HEK293 (cell line): ENCODE data around the gene GHRHR.

Source experiments
- CTCF ChIA-PET: fragments of 350-600 bp; formaldehyde crosslinking; extraction: SDS; loops from one replicate; lab custom pipeline; 2021; ENCODE audit warnings: antibody characterized with exemption; lab: Yijun Ruan, JAX
- POLR2A ChIA-PET: fragments of 300-600 bp; formaldehyde crosslinking; extraction: SDS; loops from one replicate; lab custom pipeline; 2020; ENCODE audit warnings: antibody characterized with exemption, inconsistent platforms; lab: Yijun Ruan, JAX
- H3K27ac ChIP-seq: fragments of 200-500 bp; sonication (Bioruptor generic); 2 replicates; pipeline ENCODE4 v1.5.1; 2014; ENCODE audit warnings: low read depth, low read length, control low read depth, inconsistent platforms; ENCODE audit errors: extremely low read depth
- H3K36me3 ChIP-seq, 2 experiments: fragments of 200-500 bp in 1 of 2; sonication (Bioruptor generic) in 1 of 2; 1 replicate in 1 of 2; 2 replicates in 1 of 2; pipeline ENCODE4 v1.5.1; 2014 to 2017; ENCODE audit warnings: inconsistent platforms in 2 of 2, low read length in 2 of 2; ENCODE audit not compliant: control insufficient read depth in 2 of 2, insufficient read depth in 1 of 2
- H3K4me1 ChIP-seq: fragments of 200-500 bp; sonication (Bioruptor generic); 2 replicates; pipeline ENCODE4 v1.5.1; 2014; ENCODE audit warnings: mild to moderate bottlenecking, low read length, inconsistent platforms; ENCODE audit not compliant: control insufficient read depth, insufficient read depth
- H3K4me3 ChIP-seq: 2 replicates; pipeline ENCODE4 v1.5.1; 2011; ENCODE audit warnings: low read depth, mild to moderate bottlenecking, control low read depth, low read length, moderate library complexity
- H3K9me3 ChIP-seq: fragments of 200-500 bp; sonication (Bioruptor generic); 2 replicates; pipeline ENCODE4 v1.5.1; 2014; ENCODE audit warnings: low read depth, low read length, inconsistent platforms; ENCODE audit not compliant: control insufficient read depth, insufficient read depth
- EGR2 ChIP-seq: fragments of 450-650 bp; formaldehyde crosslinking; IDR thresholded peaks from 2 replicates; pipeline ENCODE4 v1.5.1; 2016; ENCODE audit warnings: low read depth, missing biosample characterization, missing genetic modification characterization
- GLI2 ChIP-seq: fragments of 450-650 bp; formaldehyde crosslinking; IDR thresholded peaks from 2 replicates; pipeline ENCODE4; 2017; ENCODE audit warnings: missing biosample characterization, missing genetic modification characterization, low read depth, borderline replicate concordance
- OVOL3 ChIP-seq: fragments of 450-650 bp; formaldehyde crosslinking; IDR thresholded peaks from 2 replicates; pipeline ENCODE4 v1.5.1; 2016; ENCODE audit warnings: missing biosample characterization, missing genetic modification characterization
- PRDM4 ChIP-seq: fragments of 450-650 bp; formaldehyde crosslinking; IDR thresholded peaks from 2 replicates; pipeline ENCODE4 v1.5.1; 2017; ENCODE audit warnings: missing biosample characterization, missing genetic modification characterization
- RBAK ChIP-seq: fragments of 450-650 bp; formaldehyde crosslinking; IDR thresholded peaks from 2 replicates; pipeline ENCODE4 v1.5.1; 2016; ENCODE audit warnings: missing biosample characterization, missing genetic modification characterization
- REPIN1 ChIP-seq: fragments of 450-650 bp; formaldehyde crosslinking; IDR thresholded peaks from 2 replicates; pipeline ENCODE4 v1.5.1; 2017; ENCODE audit warnings: missing biosample characterization, missing genetic modification characterization, low read depth
- ZBTB7A ChIP-seq: fragments of 450-650 bp; formaldehyde crosslinking; IDR thresholded peaks from 2 replicates; pipeline ENCODE4 v1.5.1; 2016; ENCODE audit warnings: low read depth, missing biosample characterization, missing genetic modification characterization
- ZNF16 ChIP-seq: fragments of 450-650 bp; formaldehyde crosslinking; IDR thresholded peaks from 2 replicates; pipeline ENCODE4 v1.5.1; 2016; ENCODE audit warnings: low read depth, missing biosample characterization, missing genetic modification characterization
- ZNF169 ChIP-seq: fragments of 450-650 bp; formaldehyde crosslinking; IDR thresholded peaks from 2 replicates; pipeline ENCODE4 v1.5.1; 2016; ENCODE audit warnings: missing biosample characterization, missing genetic modification characterization
- ZNF280C ChIP-seq: fragments of 450-650 bp; formaldehyde crosslinking; IDR thresholded peaks from 2 replicates; pipeline ENCODE4 v1.5.1; 2016; ENCODE audit warnings: missing biosample characterization, missing genetic modification characterization
- ZNF391 ChIP-seq: fragments of 450-650 bp; formaldehyde crosslinking; IDR thresholded peaks from 2 replicates; pipeline ENCODE4 v1.5.1; 2016; ENCODE audit warnings: low read depth, missing biosample characterization, missing genetic modification characterization, borderline replicate concordance
- ZNF488 ChIP-seq: fragments of 450-650 bp; formaldehyde crosslinking; IDR thresholded peaks from 2 replicates; pipeline ENCODE4 v1.5.1; 2016; ENCODE audit warnings: missing biosample characterization, missing genetic modification characterization
- ZNF514 ChIP-seq: fragments of 450-650 bp; formaldehyde crosslinking; IDR thresholded peaks from 2 replicates; pipeline ENCODE4 v1.5.1; 2016; ENCODE audit warnings: missing biosample characterization, missing genetic modification characterization
- ZNF701 ChIP-seq: fragments of 450-650 bp; formaldehyde crosslinking; IDR thresholded peaks from 2 replicates; pipeline ENCODE4 v1.5.1; 2016; ENCODE audit warnings: missing biosample characterization, missing genetic modification characterization
- ZNF837 ChIP-seq: fragments of 450-650 bp; formaldehyde crosslinking; IDR thresholded peaks from 2 replicates; pipeline ENCODE4 v1.5.1; 2016; ENCODE audit warnings: missing biosample characterization, missing genetic modification characterization
- ZSCAN4 ChIP-seq: fragments of 450-650 bp; formaldehyde crosslinking; IDR thresholded peaks from 2 replicates; pipeline ENCODE4 v1.5.1; 2017; ENCODE audit warnings: missing biosample characterization, missing genetic modification characterization

Gene GHRHR

GRCh38 chr7:30931929-30932540 lies 31.7 kb upstream of the GHRHR start (continued):
- no peak for TF ChIP-seq ZNF280C (tag by site-specific recombination)
- no peak for TF ChIP-seq ZNF16 (tag by site-specific recombination)
- no peak for TF ChIP-seq ZNF837 (tag by site-specific recombination)
- TF ChIP-seq ZSCAN4 (tag by site-specific recombination): no peak
- no peak for TF ChIP-seq ZNF169 (tag by site-specific recombination)
- TF ChIP-seq ZNF701 (tag by site-specific recombination): no peak
- TF ChIP-seq OVOL3 (tag by site-specific recombination): no peak

- CTCF ChIA-PET: no interaction called here
- Histone ChIP-seq H3K9me3 (no peaks in the 10 kb centered on the region), H3K27ac (no peak overlapping the region), H3K4me1 (no peaks in the 10 kb centered on the region), H3K36me3 (no peaks in the 10 kb centered on the region), H3K4me3 (no peak overlapping the region)
- TF ChIP-seq ZNF391 (no peak), ZBTB7A (tag by site-specific recombination) (no peak), GLI2 (no peak), PRDM4 (tag by site-specific recombination) (no peak), RBAK (tag by site-specific recombination) (no peak), ZNF514 (tag by site-specific recombination) (no peak), REPIN1 (tag by site-specific recombination) (no peak), EGR2 (tag by site-specific recombination) (no peak), ZNF488 (tag by site-specific recombination) (no peak)
- POLR2A ChIA-PET: no interaction called here
Measured at GRCh38 chr7:30932562-30932961, 31.2 kb upstream of the GHRHR start.
